B cell (primary cell): ENCODE measurements around the gene HBZ. TPM values are rescaled to one million over a fixed set of nuclear protein-coding genes. Genes with fewer than 3 reads are reported as not detected.

Experiments used
- ATAC-seq: fragments of 200-7000 bp; cut with Tn5 transposase; one replicate; pipeline ENCODE4 v1.10.0; 2021; ENCODE audit warnings: low read depth, mild to moderate bottlenecking, moderate number of reproducible peaks, moderate library complexity
- CTCF ChIA-PET: fragments of 350-600 bp; sonication (Branson Sonifier 250); formaldehyde crosslinking; loops from one replicate; lab custom pipeline; 2021; ENCODE audit warnings: antibody characterized with exemption, inconsistent platforms; lab: Charles Lee
- POLR2A ChIA-PET: fragments of 350-600 bp; sonication (Branson Sonifier 250); formaldehyde crosslinking; loops from one replicate; lab custom pipeline; 2021; ENCODE audit warnings: antibody characterized with exemption; lab: Charles Lee
- DNase-seq: peaks from one replicate; pipeline ENCODE4 v3.0.0; 2013
- H2AFZ ChIP-seq: 2 replicates; pipeline ENCODE4 v1.6.1; 2012; ENCODE audit warnings: mild to moderate bottlenecking, low read depth, low read length; ENCODE audit not compliant: insufficient read depth, poor library complexity, severe bottlenecking
- H3K27ac ChIP-seq, 2 donors: 1 replicate in 1 of 2; 2 replicates in 1 of 2; pipeline ENCODE4 v1.5.1; 2012 to 2013; ENCODE audit warnings: low read length in 2 of 2, mild to moderate bottlenecking in 2 of 2, moderate library complexity in 1 of 2
- H3K27me3 ChIP-seq, 4 experiments: fragments of 200-600 bp in 1 of 4; sonication (generic) in 1 of 4; replicated peaks in 1 of 4; 1 replicate in 2 of 4; 2 replicates in 2 of 4; pipeline versions ENCODE4 v1.6.1 to v1.7.0; 2013 to 2016; ENCODE audit warnings: low read length in 3 of 4, mild to moderate bottlenecking in 2 of 4, mixed read lengths in 1 of 4, moderate library complexity in 1 of 4; ENCODE audit not compliant: insufficient read depth in 4 of 4, control insufficient read depth in 3 of 4; ENCODE audit errors: control extremely low read depth in 1 of 4
- H3K36me3 ChIP-seq, 2 experiments: replicated peaks in 1 of 2; 1 replicate in 1 of 2; 2 replicates in 1 of 2; pipeline versions ENCODE4 v1.6.1 to v1.7.1; 2013; ENCODE audit warnings: low read length in 1 of 2; ENCODE audit not compliant: insufficient read depth in 2 of 2, control insufficient read depth in 1 of 2; ENCODE audit errors: control extremely low read depth in 1 of 2, extremely low read depth in 1 of 2
- H3K4me1 ChIP-seq, 2 donors: fragments of 200-600 bp in 1 of 2; sonication (generic) in 1 of 2; 1 replicate in 1 of 2; 2 replicates in 1 of 2; pipeline versions ENCODE4 v1.5.1 to v1.6.1; 2013 to 2017; ENCODE audit warnings: low read length in 2 of 2; ENCODE audit not compliant: control insufficient read depth in 2 of 2, insufficient read depth in 2 of 2
- H3K4me2 ChIP-seq: replicated peaks from 2 replicates; pipeline ENCODE3; 2012; ENCODE audit warnings: mild to moderate bottlenecking, low read depth, low read length; ENCODE audit not compliant: poor library complexity, severe bottlenecking
- H3K4me3 ChIP-seq, 5 experiments: fragments of 200-600 bp in 1 of 5; sonication (generic) in 1 of 5; 1 replicate in 3 of 5; 2 replicates in 2 of 5; pipeline versions ENCODE4 v1.5.1 to v1.7.0; 2011 to 2016; ENCODE audit warnings: low read length in 4 of 5, mild to moderate bottlenecking in 4 of 5, low read depth in 2 of 5, control low read depth in 1 of 5, moderate library complexity in 1 of 5; ENCODE audit not compliant: insufficient read depth in 1 of 5; ENCODE audit errors: control extremely low read depth in 1 of 5, extremely low read depth in 1 of 5
- H3K79me2 ChIP-seq: fragments of 200-600 bp; sonication (generic); one replicate; pipeline ENCODE4 v1.6.0; 2016; ENCODE audit warnings: low read length; ENCODE audit not compliant: control insufficient read depth, insufficient read depth
- H3K9ac ChIP-seq: fragments of 200-600 bp; sonication (generic); 2 replicates; pipeline ENCODE4 v1.6.1; 2017; ENCODE audit warnings: mild to moderate bottlenecking, low read length, moderate library complexity
- H3K9me3 ChIP-seq, 3 donors: one replicate each; pipeline versions ENCODE4 v1.6.1 to v1.7.1; 2013; ENCODE audit warnings: low read length in 2 of 3; ENCODE audit not compliant: control insufficient read depth in 2 of 3, insufficient read depth in 1 of 3; ENCODE audit errors: control extremely low read depth in 1 of 3
- H4K20me1 ChIP-seq: 2 replicates; pipeline ENCODE4 v1.6.0; 2012; ENCODE audit warnings: mild to moderate bottlenecking, low read length; ENCODE audit not compliant: insufficient read depth, control insufficient read depth, poor library complexity, severe bottlenecking
- H3K27ac Mint-ChIP-seq: one replicate; pipeline ENCODE4 v1.8.0; 2021; ENCODE audit warnings: mixed read lengths
- H3K27me3 Mint-ChIP-seq: one replicate; pipeline ENCODE4 v1.8.0; 2021; ENCODE audit warnings: mixed read lengths
- H3K4me1 Mint-ChIP-seq: one replicate; pipeline ENCODE4 v1.8.0; 2021; ENCODE audit warnings: mixed read lengths
- H3K4me3 Mint-ChIP-seq: one replicate; pipeline ENCODE4 v1.8.0; 2021; ENCODE audit warnings: mixed read lengths
- H3K9me3 Mint-ChIP-seq: one replicate; pipeline ENCODE4 v1.8.0; 2022; ENCODE audit warnings: mixed read lengths; ENCODE audit not compliant: insufficient read depth
- EZH2 ChIP-seq: IDR thresholded peaks from 2 replicates; pipeline ENCODE4 v1.6.1; 2012; ENCODE audit warnings: borderline replicate concordance, low read depth, mild to moderate bottlenecking, moderate library complexity, low read length; ENCODE audit not compliant: insufficient read depth, poor library complexity, severe bottlenecking
- WGBS: methylation state at CpG from one replicate; pipeline ENCODE4 v1.1.5; 2013; ENCODE audit warnings: missing lambda C conversion rate; ENCODE audit not compliant: insufficient coverage; 5-methylcytosine and 5-hydroxymethylcytosine counted together
- intact Hi-C: fragments of 100-400 bp; cut with micrococcal nuclease; formaldehyde crosslinking; loops from one replicate; pipeline ENCODE4 v1.10.0; 2022
- polyA plus RNA-seq: library from polyadenylated mRNA; depleted of rRNA; stranded (reverse); fragments of >200 nt; gene quantifications from 2 replicates; pipeline ENCODE4 v1.2.3, GENCODE V29; 2012
- total RNA-seq, 2 donors: library from RNA; stranded (reverse); fragments of 120-200 nt in 1 of 2; gene quantifications; 1 replicate in 1 of 2; 2 replicates in 1 of 2; pipeline versions ENCODE4 v1.2.3 to v1.2.4, GENCODE V29; 2013 to 2022
- TF ChIP-seq, protein P1 (sequence below): fragments of 200-600 bp; IDR thresholded peaks from one replicate; pipeline ENCODE4 v1.8.0; 2022; ENCODE audit warnings: antibody characterized with exemption, mild to moderate bottlenecking

Gene HBZ
- total and polyA plus RNA-seq, 2 donors (not counting 1 experiment from before 2014, with no cell fraction given): not detected

DNA sequence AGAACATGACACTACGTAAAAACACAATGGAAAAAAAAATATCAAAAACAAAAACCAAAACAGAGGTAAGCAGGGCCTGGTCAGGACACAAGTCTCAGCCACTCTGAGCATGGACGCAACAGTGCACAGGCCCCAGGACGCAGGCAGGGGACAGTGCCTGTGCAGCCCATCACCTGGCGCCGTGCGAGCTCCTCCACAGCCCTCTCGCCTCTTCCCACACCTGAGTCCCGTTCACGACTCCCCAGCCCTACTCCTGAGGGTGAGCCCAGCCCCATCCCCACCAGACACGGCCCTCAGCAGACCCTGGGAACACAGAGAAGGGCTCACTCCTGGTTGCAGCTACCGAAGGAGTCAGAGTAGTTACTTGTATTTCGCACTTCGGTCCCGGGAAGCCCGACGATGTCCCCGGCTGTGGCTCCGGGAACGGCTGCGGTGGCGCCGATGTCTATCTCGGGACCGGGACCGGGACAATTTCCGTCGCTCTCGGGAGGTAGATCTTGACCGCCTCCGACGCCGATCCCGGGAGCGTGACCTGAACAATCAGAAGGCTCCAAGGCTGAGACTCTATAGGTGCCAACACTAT, 37.3 kb downstream of the HBZ start:
- CTCF ChIA-PET: no interaction called here
- DNase-seq (no peak), ATAC-seq (no peak)
- Mint-ChIP-seq H3K27me3 (no peaks in the 10 kb centered on the region), H3K9me3 (no peaks in the 10 kb centered on the region), H3K4me1 (no peaks in the 10 kb centered on the region), H3K4me3 (no peak overlapping the region), H3K27ac (no peak overlapping the region)
- Histone ChIP-seq H4K20me1 (peaks cover 15% of the 10 kb centered on the region), H2AFZ (no peak overlapping the region), H3K4me3 (no peak overlapping the region), H3K27me3 (no peaks in the 10 kb centered on the region), H3K9ac (no peak overlapping the region), H3K36me3 (peaks cover 15 to 65% of the 10 kb centered on the region in 2 experiments), H3K79me2 (peaks cover 9% of the 10 kb centered on the region), H3K27ac (no peak overlapping the region), H3K9me3 (no peaks in the 10 kb centered on the region), H3K4me2 (no peak overlapping the region), H3K4me1 (no peaks in the 10 kb centered on the region)
- TF ChIP-seq EZH2: no peak
- TF ChIP-seq, protein P1, sequence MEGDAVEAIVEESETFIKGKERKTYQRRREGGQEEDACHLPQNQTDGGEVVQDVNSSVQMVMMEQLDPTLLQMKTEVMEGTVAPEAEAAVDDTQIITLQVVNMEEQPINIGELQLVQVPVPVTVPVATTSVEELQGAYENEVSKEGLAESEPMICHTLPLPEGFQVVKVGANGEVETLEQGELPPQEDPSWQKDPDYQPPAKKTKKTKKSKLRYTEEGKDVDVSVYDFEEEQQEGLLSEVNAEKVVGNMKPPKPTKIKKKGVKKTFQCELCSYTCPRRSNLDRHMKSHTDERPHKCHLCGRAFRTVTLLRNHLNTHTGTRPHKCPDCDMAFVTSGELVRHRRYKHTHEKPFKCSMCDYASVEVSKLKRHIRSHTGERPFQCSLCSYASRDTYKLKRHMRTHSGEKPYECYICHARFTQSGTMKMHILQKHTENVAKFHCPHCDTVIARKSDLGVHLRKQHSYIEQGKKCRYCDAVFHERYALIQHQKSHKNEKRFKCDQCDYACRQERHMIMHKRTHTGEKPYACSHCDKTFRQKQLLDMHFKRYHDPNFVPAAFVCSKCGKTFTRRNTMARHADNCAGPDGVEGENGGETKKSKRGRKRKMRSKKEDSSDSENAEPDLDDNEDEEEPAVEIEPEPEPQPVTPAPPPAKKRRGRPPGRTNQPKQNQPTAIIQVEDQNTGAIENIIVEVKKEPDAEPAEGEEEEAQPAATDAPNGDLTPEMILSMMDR: no peak
- POLR2A ChIA-PET: no interaction called here
- intact Hi-C loops: no loop called here
- WGBS: 97% methylated on average over 32 of the region's 34 CpGs

DNA sequence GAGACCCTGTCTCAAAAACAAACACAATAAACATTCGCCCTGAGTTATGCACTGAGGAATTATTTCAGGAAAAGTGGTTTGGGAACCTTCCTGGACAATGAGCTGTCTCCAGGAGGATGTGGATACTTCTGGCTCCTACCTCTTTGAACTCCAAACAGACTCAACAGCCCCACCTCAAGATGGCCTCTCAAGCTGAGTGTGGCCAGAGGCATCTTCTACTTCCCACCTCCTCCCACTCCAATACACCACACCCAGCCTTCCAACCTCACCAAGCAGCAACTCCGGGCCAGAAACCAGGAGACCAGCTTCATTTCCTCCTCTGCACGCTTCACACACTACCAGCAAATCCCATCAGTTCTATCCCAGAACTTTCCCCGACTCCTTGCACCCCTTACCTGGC, 39.4 kb downstream of the HBZ start:
- WGBS: 93% methylated on average over 3 of the region's 4 CpGs
- H4K20me1 ChIP-seq: peaks cover 33% of the 10 kb centered on the region
- ATAC-seq (no peak), DNase-seq (no peak)
- POLR2A ChIA-PET: no interaction called here
- H3K27ac Mint-ChIP-seq: no peak overlapping the region
- peaks cover 15 to 84% of the 10 kb centered on the region in 2 experiments for H3K36me3 ChIP-seq
- H3K9me3 Mint-ChIP-seq: no peaks in the 10 kb centered on the region
- no peaks in the 10 kb centered on the region for H3K9me3 ChIP-seq
- H3K27me3 Mint-ChIP-seq: no peaks in the 10 kb centered on the region
- H3K27ac ChIP-seq: no peak overlapping the region
- no peak overlapping the region for H3K4me2 ChIP-seq
- H3K4me3 ChIP-seq: no peak overlapping the region
- no peaks in the 10 kb centered on the region for H3K27me3 ChIP-seq
- CTCF ChIA-PET: interaction anchor here (1.4 kb wide), 1 partner anchor 85 kb away, joined by 5 read pairs; no protein-coding TSS in a partner anchor
- H3K4me1 Mint-ChIP-seq: no peaks in the 10 kb centered on the region
- H3K9ac ChIP-seq: no peak overlapping the region
- intact Hi-C loops: no loop called here
- no peak overlapping the region for H2AFZ ChIP-seq
- H3K4me1 ChIP-seq: no peaks in the 10 kb centered on the region
- no peak for TF ChIP-seq EZH2
- TF ChIP-seq, protein P1: no peak
- no peak overlapping the region for H3K4me3 Mint-ChIP-seq
- peaks cover 16% of the 10 kb centered on the region for H3K79me2 ChIP-seq
